Activated T-cell treated with anti-CD3 and anti-CD28 coated beads, Interleukin-2, amount 50 U/mL, for 24 hours (primary cell): ENCODE results near the gene FAM222B.

Source experiments
- DNase-seq: peaks from one replicate; pipeline ENCODE4 v3.0.0-alpha.2; 2020
- H3K27ac Mint-ChIP-seq: 2 replicates; pipeline ENCODE4 v1.8.0; 2020; ENCODE audit warnings: mild to moderate bottlenecking, mixed read lengths
- H3K27me3 Mint-ChIP-seq: 2 replicates; pipeline ENCODE4 v1.8.0; 2020; ENCODE audit warnings: mixed read lengths
- H3K36me3 Mint-ChIP-seq: 2 replicates; pipeline ENCODE4 v1.8.0; 2020; ENCODE audit warnings: low read depth, mixed read lengths
- H3K4me1 Mint-ChIP-seq: 2 replicates; pipeline ENCODE4 v1.8.0; 2020; ENCODE audit warnings: low read depth, mixed read lengths
- H3K4me3 Mint-ChIP-seq: 2 replicates; pipeline ENCODE4 v1.8.0; 2020; ENCODE audit warnings: mild to moderate bottlenecking, moderate library complexity, mixed read lengths
- H3K9me3 Mint-ChIP-seq: 2 replicates; pipeline ENCODE4 v1.8.0; 2020; ENCODE audit warnings: mixed read lengths

The FAM222B gene

GRCh38 chr17:28756049-28756804, 86.4 kb downstream of the FAM222B start:
- Mint-ChIP-seq H3K27me3 (no peaks in the 10 kb centered on the region), H3K36me3 (peaks cover 79% of the 10 kb centered on the region), H3K4me1 (peaks cover 3% of the 10 kb centered on the region), H3K9me3 (no peaks in the 10 kb centered on the region), H3K27ac (peak overlapping the region; percentile 62), H3K4me3 (no peak overlapping the region)
- no peak for DNase-seq

GRCh38 chr17:28755486-28755885, 87.1 kb downstream of the FAM222B start:
- peaks cover 5% of the 10 kb centered on the region for H3K4me1 Mint-ChIP-seq
- peak overlapping the region; percentile 59 for H3K27ac Mint-ChIP-seq
- no peaks in the 10 kb centered on the region for H3K9me3 Mint-ChIP-seq
- no peak overlapping the region for H3K4me3 Mint-ChIP-seq
- no peak for DNase-seq
- peaks cover 79% of the 10 kb centered on the region for H3K36me3 Mint-ChIP-seq
- H3K27me3 Mint-ChIP-seq, result no peaks in the 10 kb centered on the region

GRCh38 chr17:28751600-28752366, 90.8 kb downstream of the FAM222B start:
- Mint-ChIP-seq H3K27me3 (no peaks in the 10 kb centered on the region), H3K4me1 (peaks cover 36% of the 10 kb centered on the region), H3K36me3 (peaks cover 79% of the 10 kb centered on the region), H3K4me3 (no peak overlapping the region), H3K9me3 (no peaks in the 10 kb centered on the region), H3K27ac (peak overlapping the region; percentile 26)
- DNase-seq, result no peak

GRCh38 chr17:28750178-28751047, 92.2 kb downstream of the FAM222B start:
- Mint-ChIP-seq H3K36me3 (peaks cover 82% of the 10 kb centered on the region), H3K27ac (peak overlapping the region; percentile 80), H3K4me3 (peak overlapping the region; percentile 51), H3K9me3 (no peaks in the 10 kb centered on the region), H3K27me3 (no peaks in the 10 kb centered on the region), H3K4me1 (peaks cover 49% of the 10 kb centered on the region)
- DNase-seq, result peak; percentile 89

- DNase-seq, result no peak
- peak overlapping the region; percentile 92 for H3K27ac Mint-ChIP-seq
- H3K4me3 Mint-ChIP-seq, result peak overlapping the region; percentile 51
- peaks cover 84% of the 10 kb centered on the region for H3K36me3 Mint-ChIP-seq
- H3K4me1 Mint-ChIP-seq, result peaks cover 49% of the 10 kb centered on the region
- H3K9me3 Mint-ChIP-seq, result no peaks in the 10 kb centered on the region
- H3K27me3 Mint-ChIP-seq, result no peaks in the 10 kb centered on the region
Observed at GRCh38 chr17:28749516-28750177, 92.9 kb downstream of the FAM222B start.

GRCh38 chr17:28748852-28749515, 93.6 kb downstream of the FAM222B start:
- no peaks in the 10 kb centered on the region for H3K9me3 Mint-ChIP-seq
- no peak for DNase-seq
- H3K4me1 Mint-ChIP-seq, result peaks cover 49% of the 10 kb centered on the region
- H3K36me3 Mint-ChIP-seq, result peaks cover 84% of the 10 kb centered on the region
- peak overlapping the region; percentile 39 for H3K4me3 Mint-ChIP-seq
- H3K27ac Mint-ChIP-seq, result peak overlapping the region; percentile 92
- H3K27me3 Mint-ChIP-seq, result no peaks in the 10 kb centered on the region

GRCh38 chr17:28747801-28748750, 94.5 kb downstream of the FAM222B start:
- no peak for DNase-seq
- H3K27ac Mint-ChIP-seq, result peak overlapping the region; percentile 92
- no peaks in the 10 kb centered on the region for H3K27me3 Mint-ChIP-seq
- peaks cover 51% of the 10 kb centered on the region for H3K4me1 Mint-ChIP-seq
- no peak overlapping the region for H3K4me3 Mint-ChIP-seq
- H3K9me3 Mint-ChIP-seq, result no peaks in the 10 kb centered on the region
- peaks cover 84% of the 10 kb centered on the region for H3K36me3 Mint-ChIP-seq

GRCh38 chr17:28747051-28747691, 95.4 kb downstream of the FAM222B start:
- Mint-ChIP-seq H3K4me3 (peak overlapping the region; percentile 93), H3K36me3 (peaks cover 77% of the 10 kb centered on the region), H3K4me1 (peaks cover 50% of the 10 kb centered on the region), H3K27ac (peak overlapping the region; percentile 92), H3K9me3 (no peaks in the 10 kb centered on the region), H3K27me3 (no peaks in the 10 kb centered on the region)
- DNase-seq, result no peak

GRCh38 chr17:28746611-28747050, 96.0 kb downstream of the FAM222B start:
- H3K9me3 Mint-ChIP-seq, result no peaks in the 10 kb centered on the region
- H3K27ac Mint-ChIP-seq, result peak overlapping the region; percentile 92
- H3K4me1 Mint-ChIP-seq, result peaks cover 54% of the 10 kb centered on the region
- DNase-seq, result no peak
- H3K27me3 Mint-ChIP-seq, result no peaks in the 10 kb centered on the region
- H3K36me3 Mint-ChIP-seq, result peaks cover 72% of the 10 kb centered on the region
- H3K4me3 Mint-ChIP-seq, result peak overlapping the region; percentile 93

GRCh38 chr17:28745786-28746411, 96.7 kb downstream of the FAM222B start:
- no peak for DNase-seq
- Mint-ChIP-seq H3K4me1 (peaks cover 58% of the 10 kb centered on the region), H3K27me3 (no peaks in the 10 kb centered on the region), H3K36me3 (peaks cover 64% of the 10 kb centered on the region), H3K27ac (peak overlapping the region; percentile 92), H3K9me3 (no peaks in the 10 kb centered on the region), H3K4me3 (peak overlapping the region; percentile 93)

GRCh38 chr17:28744972-28745785, 97.4 kb downstream of the FAM222B start:
- Mint-ChIP-seq H3K27ac (peak overlapping the region; percentile 92), H3K4me1 (peaks cover 58% of the 10 kb centered on the region), H3K27me3 (no peaks in the 10 kb centered on the region), H3K9me3 (no peaks in the 10 kb centered on the region), H3K36me3 (peaks cover 60% of the 10 kb centered on the region), H3K4me3 (peak overlapping the region; percentile 93)
- no peak for DNase-seq
